GM03348 (cell line): ENCODE data around the gene RAB3C.

Experiments used
- DNase-seq: peaks from one replicate; pipeline ENCODE4 v3.0.0; 2012; ENCODE audit warnings: low spot score

RAB3C gene

DNA sequence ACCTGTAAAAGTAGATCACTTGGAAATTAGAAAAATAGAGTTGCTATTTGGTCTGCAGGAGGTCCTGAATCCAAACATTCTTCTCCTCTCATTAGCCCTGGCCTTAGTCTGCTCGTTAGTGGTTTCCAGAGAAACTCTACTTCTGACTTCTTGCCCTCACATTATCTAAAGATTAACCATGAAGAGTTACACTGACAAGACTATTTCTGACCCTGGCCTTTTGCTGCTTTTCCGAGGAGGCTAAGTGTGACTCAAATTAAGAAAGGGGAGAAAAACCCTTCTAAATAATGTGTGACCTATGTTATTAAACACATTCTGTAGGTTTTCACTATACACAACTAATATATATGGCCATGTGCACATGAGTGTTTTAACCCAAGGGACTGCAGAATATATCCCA is 302.4 kb downstream of the RAB3C start:
- no peak for DNase-seq

DNA sequence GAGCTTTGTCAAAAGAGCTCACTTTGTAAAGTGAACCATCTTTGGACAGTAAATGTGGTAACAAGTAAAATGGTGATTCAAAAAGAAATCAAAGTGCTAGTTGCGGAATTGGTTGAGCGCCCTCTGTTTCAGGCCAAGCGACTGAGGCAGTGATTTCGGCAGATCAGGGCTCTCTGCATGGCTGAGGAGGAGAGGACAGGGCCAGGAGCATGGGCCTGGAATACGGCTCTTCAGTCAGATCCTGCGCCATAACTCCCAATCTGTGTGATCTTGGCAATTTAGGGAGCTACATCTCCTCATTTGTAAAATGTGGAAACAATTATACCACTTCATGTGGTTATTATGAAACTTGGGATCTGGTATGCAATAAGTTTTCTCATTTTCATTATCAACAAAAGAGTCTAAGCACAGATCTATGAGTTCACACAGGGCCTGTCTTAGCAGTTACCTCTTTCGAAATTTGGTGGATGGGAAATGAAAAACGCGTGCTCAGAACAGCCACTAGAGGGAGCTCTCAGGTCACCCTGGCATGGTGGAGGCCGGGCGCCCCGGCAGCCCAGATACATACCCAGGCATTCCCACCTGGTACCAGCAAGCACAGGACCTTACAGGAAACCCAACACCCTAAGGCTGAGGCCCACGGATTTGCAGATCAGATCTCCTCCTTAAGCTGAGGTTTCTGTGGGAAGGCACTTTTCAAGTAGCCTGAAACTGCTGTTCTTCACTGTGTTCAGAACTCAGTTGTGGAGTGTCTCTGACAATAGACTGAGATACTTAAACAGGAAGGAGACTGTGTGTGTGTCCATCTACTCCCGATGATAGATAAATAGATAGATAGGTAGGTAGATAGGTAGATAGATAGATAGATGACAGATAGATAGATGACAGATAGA is 303.7 kb downstream of the RAB3C start:
- peak; percentile 83 for DNase-seq

DNA sequence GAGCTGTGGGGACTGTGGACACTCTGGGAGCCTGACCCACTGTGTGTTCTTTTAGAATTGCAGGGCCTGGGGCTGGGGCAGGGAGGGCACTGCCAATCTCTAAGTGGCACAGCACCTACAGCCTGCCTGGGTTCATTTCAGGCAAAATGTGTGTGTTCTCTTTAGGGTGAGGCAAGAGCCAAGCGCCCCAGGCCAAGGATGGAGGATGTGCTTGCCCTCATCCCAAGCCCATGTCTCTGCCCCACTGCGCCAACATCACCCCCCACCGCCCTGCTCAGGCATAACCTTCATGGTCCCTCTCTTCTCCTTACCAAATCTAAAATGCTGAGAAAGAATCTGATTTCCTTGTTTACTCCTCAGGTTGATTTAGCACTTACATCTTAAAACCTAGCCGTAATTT is 304.4 kb downstream of the RAB3C start:
- DNase-seq = no peak

DNA sequence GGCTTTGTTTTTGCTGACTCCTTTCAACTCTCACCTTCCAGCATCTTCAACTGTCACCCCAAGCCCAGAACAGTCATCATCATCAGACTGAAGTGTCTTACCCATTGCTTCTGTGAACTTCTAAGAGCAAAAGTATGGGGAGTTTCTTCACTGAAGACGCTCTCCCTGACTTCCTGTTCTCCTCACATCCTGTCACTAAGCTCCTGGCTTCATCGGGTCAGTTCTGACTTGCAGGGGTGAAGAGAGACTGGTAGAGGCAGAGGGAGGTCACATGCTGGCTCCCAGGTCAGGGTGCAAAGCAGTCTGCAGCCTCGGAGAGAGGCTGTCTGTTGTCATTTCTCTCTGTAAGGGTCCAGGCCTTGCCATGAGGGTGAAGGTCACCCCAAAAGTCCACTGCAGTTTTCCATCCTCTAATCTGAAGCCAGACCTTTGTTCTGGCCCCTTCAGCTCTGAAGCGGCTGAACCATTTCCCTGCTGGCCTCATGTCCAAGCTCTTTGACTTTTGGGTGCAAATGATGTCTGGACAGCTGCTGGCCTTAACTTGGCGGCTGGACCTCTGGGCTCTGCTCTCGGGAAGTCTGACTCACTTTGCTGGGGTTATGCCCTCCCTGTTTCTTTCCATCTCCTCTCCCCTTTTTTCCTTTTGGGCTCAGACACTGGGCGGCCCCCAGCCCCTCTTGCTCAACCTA is 305.0 kb downstream of the RAB3C start:
- no peak for DNase-seq

DNA sequence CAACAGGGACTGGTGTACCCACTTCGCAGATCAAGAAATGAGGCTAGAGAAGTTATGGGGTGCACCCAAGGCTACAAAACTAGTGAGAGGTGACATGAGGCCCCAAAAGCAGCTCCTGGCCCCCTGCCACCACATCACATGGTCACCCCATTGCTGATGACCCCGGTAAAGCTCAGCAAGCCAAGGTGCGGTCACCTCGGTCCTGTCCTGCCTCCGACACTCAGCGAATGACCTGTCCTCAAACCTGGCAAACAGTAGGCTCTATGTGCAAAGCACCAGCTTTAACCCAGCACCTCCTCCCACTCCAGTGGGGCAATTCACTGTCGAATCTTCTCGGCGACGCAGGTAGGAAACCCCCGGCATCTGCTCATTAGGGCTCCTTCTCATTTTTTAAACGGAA is 307.4 kb downstream of the RAB3C start:
- DNase-seq = no peak

DNA sequence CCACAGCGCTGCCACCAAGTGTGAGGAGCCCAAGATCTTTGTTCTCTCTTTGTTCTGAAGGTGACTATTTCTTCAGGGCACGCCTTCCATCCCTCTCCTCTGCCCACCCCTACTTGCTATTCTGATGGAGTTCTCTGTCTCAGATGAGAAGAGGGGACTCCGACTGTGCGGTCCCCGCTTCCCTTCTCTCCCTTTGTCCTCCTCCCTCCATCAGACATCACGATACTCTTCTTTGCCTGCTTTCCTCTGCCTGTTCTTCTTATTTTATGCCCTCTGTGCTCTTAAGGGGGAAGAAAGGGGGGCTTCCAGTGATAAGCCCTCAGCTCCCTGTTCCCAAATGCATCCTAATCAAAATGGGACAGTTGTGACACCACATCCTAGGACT is 307.8 kb downstream of the RAB3C start:
- DNase-seq = no peak

DNA sequence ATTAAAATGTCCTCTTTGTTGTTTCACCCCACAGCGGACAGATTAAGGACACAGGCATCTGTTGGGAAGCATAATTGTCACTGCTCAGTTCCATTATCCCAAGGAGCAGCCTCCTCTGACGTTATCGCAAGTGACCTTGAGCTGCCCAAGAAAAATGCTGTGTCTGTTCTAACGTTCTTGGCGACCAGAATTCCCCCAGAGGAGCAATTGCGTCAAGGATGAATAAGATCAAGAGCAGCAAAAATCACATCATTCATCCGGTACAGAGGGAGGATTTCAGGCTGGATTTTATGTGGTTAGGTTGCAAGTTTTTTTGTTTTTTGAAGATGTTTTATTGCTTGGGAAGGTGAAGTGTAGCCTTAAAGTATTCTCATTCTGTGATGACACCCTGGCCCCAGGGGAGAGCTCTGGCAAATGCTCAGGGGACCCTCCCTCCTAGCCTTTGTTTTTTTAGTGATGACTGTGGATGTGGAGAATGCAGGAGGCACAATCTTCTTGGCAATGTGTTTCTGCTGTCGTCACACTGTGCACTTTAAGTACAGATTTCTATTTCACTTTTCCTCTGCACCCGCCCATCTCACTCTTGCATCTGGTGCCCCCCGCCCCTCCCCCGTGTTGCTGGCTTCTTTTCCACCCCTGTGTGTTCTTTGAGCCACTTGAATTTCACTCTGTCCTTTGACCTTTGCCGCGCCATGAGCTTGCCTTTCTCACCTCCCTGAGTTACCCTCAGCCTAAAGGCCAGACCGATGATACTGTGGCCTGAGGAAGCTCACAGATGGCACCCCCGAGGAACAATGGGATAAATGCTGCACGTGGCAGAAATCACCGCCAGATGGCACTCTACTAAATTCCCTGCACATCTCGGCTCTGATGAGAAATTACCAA is 308.5 kb downstream of the RAB3C start:
- DNase-seq = peak; percentile 84

DNA sequence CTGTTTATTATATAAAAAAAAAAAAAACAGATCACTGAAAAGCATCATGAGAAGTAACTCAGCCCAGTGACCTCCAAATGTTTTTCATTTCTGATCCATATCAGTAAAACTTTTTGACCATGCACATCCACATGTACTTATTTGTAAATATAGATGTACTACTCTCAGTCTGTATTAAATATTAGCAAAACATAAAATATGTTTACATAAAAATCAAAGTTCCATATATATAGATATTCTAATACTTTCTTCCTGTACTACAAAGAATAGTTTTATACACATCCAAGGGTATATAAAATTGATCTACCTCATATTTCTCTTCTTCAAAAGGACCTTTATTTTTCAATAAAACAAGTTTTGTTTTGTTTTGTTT is 309.1 kb downstream of the RAB3C start:
- DNase-seq = no peak

DNA sequence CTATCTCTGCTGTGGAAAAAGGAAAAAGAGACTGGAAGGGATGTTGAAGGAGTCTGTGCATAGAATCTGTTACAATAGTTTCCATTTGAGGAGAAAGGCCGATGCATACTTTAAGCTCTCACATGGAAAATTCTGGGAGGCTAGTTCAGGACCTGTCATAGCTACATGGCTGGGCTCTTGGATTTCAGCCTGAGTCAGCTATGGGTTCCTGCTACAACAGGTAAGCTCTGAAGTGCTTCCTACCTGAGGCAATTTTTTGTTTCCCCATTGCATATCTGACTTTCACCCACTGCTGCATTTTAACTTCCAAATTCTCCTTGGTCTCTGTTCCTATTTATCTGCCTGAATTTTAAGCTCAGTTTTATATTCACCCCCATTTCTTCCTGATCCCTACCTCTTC is 310.7 kb downstream of the RAB3C start:
- DNase-seq = no peak

DNA sequence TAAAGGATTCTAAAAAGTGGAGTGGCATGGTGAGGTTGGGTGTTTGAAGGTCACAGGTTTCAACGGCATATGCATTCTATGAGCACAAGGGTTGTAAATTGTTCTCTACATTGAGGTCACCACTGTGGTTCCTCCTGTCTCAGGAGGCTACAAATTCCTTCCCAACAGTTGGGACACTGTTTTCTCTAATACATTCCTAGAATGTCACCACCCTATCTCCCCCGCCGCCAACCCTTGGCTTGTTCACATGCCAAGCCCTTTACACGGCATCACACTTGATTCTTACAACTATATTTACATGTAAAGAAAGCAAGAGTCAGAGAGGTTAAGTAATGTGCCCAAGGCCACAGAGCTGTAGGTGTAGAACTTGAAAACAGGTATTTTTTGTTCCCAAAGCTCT is 315.1 kb downstream of the RAB3C start:
- no peak for DNase-seq

DNA sequence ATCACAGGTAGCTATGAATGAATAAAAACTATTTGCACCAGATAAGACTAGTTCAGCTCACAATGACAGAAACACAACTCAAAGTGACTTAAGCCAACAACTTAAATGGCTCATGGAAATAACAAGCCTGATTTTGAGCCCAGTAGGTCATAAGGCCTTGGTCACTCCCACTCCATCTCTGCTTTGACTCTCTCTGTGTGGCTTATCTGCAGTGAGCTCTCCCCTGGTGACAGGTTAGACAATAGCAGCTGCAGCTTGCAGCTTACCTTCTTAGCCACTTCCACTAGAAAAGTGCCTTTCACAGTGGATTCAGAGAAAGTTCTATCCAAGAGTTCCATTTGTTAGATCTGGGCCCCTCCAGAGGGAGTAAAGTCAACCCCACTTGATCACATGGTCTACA is 315.7 kb downstream of the RAB3C start:
- DNase-seq = no peak

DNA sequence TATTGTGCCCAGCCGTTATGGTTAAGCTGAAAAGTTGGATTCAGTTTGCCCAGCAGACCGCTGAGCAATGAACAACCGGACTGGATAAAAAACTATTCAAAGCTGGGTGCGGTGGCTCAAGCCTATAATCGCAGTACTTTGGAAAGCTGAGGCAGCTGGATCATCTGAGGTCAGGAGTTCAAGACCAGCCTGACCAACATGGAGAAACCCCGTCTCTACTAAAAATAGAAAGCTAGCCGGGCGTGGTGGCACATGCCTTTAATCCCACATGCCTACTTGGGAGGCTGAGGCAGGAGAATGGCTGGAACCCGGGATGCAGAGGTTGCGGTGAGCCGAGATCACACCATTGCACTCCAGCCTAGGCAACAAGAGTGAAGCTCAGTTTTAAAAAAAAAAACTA is 318.4 kb downstream of the RAB3C start:
- DNase-seq = no peak

DNA sequence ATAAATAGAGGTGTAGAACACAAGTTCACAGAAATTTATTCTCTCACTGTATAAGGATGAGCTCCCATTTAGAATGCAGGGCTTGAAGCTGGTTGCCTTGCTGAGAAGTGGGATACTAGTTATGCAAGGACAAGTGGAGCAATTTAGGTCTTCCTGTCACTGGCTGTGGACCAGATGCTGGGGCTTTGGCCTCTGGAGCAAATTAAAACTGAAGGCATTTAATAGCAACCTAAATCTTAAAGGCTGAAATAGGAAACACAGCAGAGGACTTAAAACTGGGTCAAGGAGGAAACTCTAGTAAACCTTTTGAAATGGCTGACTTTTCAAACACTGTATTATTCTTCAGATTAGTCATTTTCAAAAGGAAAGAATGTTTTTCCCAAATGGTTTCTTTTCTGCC is 319.4 kb downstream of the RAB3C start:
- no peak for DNase-seq

DNA sequence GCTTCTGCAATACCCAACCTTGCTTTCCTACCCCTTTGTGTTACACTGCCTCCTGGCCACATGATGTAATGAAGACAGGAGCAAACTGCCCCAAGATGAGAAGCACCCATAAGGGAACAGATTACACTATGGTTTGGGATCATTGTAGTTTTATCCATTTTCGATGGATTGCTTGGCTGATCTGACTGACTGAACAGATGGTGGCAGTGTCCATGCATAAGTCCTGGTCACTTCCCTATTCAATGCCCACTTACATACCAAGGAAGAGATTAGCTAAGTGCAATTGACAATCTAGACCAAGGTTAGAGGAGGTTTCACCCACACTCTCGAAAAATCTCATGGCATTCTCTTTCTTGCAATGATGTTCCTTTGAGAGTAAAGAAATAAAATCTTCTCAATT is 319.9 kb downstream of the RAB3C start:
- DNase-seq = no peak

DNA sequence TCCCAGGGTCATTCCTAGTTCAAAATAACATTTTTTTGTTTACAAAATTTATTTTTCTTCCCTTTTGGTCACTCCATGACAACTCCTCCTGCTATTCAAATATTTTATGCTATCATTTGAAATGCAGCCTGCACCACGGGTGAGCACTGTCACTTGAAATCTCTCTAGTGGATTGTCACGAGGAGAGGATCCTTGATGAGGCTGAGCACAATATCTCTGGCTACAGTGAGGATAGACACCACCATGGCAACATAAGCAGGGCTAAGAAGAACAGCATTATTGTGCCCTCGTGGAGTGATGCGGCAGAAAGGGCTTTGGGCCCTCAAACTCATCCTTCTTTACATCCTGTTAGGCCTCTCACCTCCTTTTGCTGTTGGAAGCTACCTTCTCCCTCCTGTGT is 321.9 kb downstream of the RAB3C start:
- no peak for DNase-seq

DNA sequence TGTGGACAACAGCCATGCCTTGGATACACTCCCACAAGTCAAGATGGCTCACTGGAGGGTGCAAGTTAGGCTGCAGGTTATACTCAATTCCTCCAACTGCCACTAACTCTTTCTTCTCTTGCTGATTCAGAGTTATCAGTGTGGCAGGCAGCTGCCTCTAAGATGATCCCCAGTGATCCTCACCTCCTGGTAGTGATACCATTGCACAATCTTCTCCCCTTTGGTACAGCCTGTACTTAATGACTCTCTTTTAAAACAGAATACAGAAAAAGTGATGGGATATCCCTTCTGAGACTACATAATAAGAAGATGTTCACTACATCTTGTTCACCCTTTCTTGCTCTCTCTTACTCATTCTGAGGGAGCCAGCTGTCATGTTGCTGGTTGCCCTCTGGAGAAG is 323.1 kb downstream of the RAB3C start:
- DNase-seq = no peak
